Fibroblast of villous mesenchyme (primary cell): ENCODE measurements around the gene SPATA2L. TPM values are rescaled to one million over a fixed set of nuclear protein-coding genes. Genes with fewer than 3 reads are reported as not detected.

Experiments
- DNase-seq: peaks from one replicate; pipeline ENCODE4 v3.0.0-alpha.2; 2010; ENCODE audit warnings: low read depth
- H3K4me3 ChIP-seq: 2 replicates; pipeline ENCODE4 v1.5.1; 2011; ENCODE audit warnings: low read depth, mild to moderate bottlenecking, low read length
- total RNA-seq: library from RNA; depleted of rRNA; stranded (reverse); fragments of >200 nt; gene quantifications from 2 replicates; pipeline ENCODE4 v1.2.3, GENCODE V29; 2012
- TF ChIP-seq, protein P1 (sequence below): IDR thresholded peaks from 2 replicates; pipeline ENCODE4 v1.5.1; 2012; ENCODE audit warnings: low read depth, mild to moderate bottlenecking, low read length; ENCODE audit not compliant: insufficient read depth

Gene SPATA2L
- total RNA-seq, 1 donor = 9.5 TPM

DNA sequence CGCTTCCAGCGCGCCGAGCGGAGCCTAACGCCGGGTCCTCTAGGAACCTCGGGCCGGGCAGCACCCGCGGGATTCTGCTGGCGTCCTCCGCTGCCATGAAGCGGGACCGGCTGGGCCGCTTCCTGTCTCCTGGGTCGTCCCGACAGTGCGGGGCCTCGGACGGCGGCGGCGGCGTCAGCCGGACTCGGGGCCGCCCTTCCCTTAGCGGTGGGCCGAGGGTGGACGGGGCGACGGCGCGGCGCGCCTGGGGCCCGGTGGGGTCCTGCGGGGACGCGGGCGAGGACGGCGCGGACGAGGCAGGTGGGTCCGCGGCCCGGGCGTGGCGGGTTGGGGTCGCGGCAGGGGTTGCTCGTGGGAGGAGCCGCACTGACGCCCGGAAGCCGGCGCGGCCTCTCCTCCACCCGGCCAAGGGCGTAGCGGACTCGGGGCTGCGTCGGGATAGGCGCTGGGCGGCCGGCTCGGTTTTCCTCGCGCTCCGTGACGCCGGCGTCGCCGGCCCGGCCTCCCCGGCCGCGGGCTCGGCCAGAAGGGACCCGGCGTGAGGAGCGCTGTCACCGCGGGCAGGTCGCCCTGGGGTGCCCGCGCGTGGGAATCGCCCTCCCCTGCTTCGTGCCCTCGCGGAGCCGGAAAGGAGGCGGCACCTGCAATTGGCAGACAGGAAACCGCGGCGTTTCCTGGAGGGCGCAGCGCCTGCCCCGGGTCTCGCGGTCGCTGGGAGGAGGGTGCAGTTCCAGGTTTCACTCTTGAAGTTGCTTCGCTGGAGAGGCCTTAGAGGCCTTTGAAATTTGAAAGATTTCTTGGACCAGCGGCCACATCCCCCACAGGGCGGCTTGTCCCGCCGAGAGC is 20.3 kb upstream of the SPATA2L start:
- TF ChIP-seq, protein P1, sequence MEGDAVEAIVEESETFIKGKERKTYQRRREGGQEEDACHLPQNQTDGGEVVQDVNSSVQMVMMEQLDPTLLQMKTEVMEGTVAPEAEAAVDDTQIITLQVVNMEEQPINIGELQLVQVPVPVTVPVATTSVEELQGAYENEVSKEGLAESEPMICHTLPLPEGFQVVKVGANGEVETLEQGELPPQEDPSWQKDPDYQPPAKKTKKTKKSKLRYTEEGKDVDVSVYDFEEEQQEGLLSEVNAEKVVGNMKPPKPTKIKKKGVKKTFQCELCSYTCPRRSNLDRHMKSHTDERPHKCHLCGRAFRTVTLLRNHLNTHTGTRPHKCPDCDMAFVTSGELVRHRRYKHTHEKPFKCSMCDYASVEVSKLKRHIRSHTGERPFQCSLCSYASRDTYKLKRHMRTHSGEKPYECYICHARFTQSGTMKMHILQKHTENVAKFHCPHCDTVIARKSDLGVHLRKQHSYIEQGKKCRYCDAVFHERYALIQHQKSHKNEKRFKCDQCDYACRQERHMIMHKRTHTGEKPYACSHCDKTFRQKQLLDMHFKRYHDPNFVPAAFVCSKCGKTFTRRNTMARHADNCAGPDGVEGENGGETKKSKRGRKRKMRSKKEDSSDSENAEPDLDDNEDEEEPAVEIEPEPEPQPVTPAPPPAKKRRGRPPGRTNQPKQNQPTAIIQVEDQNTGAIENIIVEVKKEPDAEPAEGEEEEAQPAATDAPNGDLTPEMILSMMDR = no peak
- peak; percentile 79 for DNase-seq
- peak overlapping the region; percentile 82 for H3K4me3 ChIP-seq

DNA sequence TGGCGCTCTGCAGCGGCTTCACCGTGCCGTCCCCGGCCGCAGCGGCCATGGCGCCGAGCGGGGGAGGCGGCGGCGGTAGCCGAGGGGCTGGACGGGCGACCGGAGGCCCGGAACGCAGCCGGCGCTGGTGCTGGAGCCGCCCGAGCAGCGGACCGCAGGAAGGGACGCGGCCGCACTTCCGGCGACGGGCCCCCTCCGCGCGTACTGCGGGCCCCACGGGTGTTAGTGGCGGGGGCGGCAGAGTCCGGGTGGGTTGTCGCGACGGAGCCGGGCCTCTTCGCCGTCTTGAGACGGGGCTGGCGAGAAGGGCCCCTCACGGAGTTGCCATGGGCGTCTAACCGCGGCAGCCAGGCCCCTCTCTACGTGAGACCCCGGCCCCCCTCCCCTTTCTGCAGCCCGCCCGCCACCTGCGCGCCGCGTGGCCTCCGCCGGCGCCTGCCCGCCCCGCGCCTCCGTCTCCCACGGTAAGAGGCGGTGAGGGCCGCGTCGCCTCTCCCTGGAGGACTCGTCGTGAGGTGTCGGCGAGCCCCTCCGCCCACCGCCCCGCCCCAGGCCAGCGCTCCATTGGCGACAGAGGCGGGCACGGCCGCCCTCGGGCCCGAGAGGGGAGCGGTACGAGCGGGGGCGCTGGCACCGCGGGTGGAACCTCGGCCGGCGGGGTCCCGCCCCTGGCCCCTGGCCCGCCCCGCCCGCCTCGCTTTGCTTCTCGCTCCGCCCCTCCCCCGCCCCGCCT is 19.5 kb upstream of the SPATA2L start, which contains the start of the genes VPS9D1 and ZNF276:
Gene VPS9D1, minus strand, starts transcription at position 86 of the 733 bp plus-strand sequence. Its CDS starts 37 bp downstream, at position 49.
Gene ZNF276, plus strand, starts transcription at position 725 of the 733 bp plus-strand sequence. CDS start 104 bp downstream, outside the sequence.
- TF ChIP-seq, protein P1 = no peak
- peak; percentile 74 for DNase-seq

DNA sequence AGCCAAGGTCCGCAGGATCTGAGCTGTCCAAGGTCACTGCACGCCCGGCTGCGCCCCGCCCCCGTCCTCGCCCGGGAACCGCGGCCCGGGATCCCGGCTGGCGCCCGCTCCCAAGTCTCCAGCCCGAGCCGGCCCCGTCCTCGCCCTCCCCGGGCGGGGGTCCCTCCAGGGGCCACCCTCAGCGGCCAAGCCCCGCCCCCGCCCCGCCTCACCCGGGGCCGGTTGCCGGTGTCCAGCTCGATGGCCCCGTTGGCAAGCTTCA is 19.0 kb upstream of the SPATA2L start:
- peak overlapping the region; percentile 82 for H3K4me3 ChIP-seq
- TF ChIP-seq, protein P1 = no peak
- peak; percentile 26 for DNase-seq

More for the DNA sequence above, 19.5 kb upstream of the SPATA2L start, which contains the start of the genes VPS9D1 and ZNF276:
- H3K4me3 ChIP-seq = peak within 1 kb of the TSS; percentile 82

DNA sequence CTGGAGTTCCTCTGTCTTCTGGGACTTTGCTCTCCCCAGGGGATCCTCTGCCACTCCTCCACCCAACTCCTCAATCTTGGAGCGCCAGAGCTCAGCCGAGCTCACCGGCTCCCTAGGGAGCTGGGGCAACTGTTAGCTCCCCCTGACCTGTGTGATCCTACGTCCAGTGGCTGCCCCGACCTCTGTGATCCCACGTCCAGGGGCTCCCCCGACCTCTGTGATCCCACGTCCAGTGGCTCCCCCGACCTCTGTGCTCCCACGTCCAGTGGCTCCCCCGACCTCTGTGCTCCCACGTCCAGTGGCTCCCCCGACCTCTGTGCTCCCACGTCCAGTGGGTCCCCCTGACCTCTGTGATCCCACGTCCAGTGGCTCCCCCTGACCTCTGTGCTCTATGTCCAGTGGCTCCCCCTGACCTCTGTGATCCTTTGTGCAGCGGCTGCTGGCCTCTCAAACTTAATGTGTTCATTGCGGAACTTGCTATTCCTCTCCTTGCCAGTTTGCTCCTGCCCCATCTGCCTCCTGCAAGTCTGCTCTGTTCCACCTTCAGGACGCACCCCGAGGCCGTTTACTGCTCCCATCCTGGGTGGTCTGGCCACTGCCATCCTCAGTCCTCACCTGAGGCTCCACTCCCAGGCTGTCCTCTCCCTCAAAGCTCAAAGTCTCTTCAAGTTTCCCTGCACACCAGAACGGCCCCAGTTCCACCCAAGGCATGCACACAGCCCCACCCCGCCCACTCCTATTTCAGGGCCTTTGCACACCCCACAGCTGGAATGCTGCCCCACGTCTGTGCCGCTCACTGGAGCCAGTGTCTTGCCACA is 16.4 kb upstream of the SPATA2L start:
- TF ChIP-seq, protein P1 = no peak
- no peak for DNase-seq
- no peak overlapping the region for H3K4me3 ChIP-seq

DNA sequence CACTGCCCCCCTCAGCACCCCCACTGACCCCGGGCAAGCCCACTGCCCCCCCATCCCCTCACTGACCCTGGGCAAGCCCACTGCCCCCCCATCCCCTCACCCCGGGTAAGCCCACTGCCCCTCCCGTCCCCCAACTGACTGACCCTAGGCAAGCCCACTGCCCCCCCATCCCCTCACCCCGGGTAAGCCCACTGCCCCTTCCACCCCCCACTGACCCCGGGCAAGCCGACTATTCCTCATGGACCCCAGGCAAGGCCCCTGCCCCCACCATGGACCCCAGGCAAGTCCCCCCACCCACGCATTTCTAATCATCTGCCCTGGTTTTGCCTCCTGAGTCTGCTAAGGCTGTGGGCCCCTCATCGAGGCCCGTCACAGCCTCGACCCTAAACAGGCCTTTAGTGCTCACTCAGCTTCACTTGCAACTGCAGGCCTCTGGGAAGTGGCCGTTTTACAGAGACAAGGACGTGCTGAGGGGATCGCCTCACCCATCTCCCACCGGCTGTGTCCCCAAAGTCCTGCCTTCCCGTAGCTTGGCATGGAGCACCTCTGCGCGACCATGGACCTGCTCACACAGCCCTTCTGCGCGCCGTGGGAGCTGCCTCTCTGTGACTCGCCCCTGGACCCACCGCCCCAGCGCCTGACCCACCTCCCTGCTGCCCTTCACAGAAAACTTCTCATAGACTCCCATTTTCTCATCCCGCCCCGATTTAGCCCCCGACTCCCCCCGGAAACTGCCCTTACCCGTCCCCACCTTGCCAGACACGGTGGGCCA is 15.6 kb upstream of the SPATA2L start:
- no peak for DNase-seq
- TF ChIP-seq, protein P1 = no peak
- no peak overlapping the region for H3K4me3 ChIP-seq

DNA sequence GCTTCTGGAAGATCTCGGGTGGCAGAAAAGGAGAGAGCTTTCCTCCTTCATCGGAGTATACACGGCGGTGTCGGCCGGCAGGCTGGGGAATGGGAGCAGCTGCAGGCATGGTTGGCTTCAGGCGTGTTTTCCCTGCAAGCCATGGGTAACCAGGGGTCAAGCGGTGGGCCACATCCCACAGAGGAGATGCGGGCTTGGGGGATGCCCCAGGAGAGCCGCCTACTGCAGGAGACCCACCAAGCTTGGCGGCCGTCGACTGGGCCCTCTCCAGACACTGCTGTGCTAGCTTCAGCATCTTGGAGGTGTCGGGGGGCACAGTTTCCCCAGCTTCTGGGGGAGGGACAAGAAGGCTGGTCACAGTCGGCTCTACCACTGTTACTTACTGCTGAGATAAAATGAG is 15.0 kb upstream of the SPATA2L start:
- no peak overlapping the region for H3K4me3 ChIP-seq
- no peak for DNase-seq
- TF ChIP-seq, protein P1 = no peak
